ENCODE results near the gene RFNG. TPM values are rescaled to one million over a fixed set of nuclear protein-coding genes. Genes with fewer than 3 reads are reported as not detected.
A peak's percentile ranks its signal among the peaks of the same experiment; 100 is the strongest.

Gene RFNG
- total and polyA plus RNA-seq, 2 of the 13 experiments (the other 11 are each of a cell fraction or from before 2014, with no cell fraction given) = 61.4 to 64.0 TPM

- TF ChIP-seq ZNF503 (CRISPR knock-in tag; IDR thresholded peaks at IDR 0.05) (no peak), JUND (CRISPR knock-in tag; IDR thresholded peaks at IDR 0.05) (no peak), ZFP91 (CRISPR knock-in tag; IDR thresholded peaks at IDR 0.05; ENCODE audit: borderline replicate concordance) (peak; percentile 42), KLF13 (CRISPR knock-in tag; IDR thresholded peaks at IDR 0.05) (no peak), SRSF1 (optimal IDR thresholded peaks at IDR 0.05; ENCODE audit: low read depth, low read length) (no peak), HMGXB3 (CRISPR knock-in tag; IDR thresholded peaks at IDR 0.05; ENCODE audit: borderline replicate concordance) (no peak), LRRFIP1 (CRISPR knock-in tag; conservative IDR thresholded peaks at IDR 0.05) (no peak), ZSCAN29 (CRISPR knock-in tag; conservative IDR thresholded peaks at IDR 0.05) (no peak), ISX (CRISPR knock-in tag; conservative IDR thresholded peaks at IDR 0.05) (no peak), BRD4 (CRISPR knock-in tag; IDR thresholded peaks at IDR 0.05) (peak; percentile 57; the same call in 1 of the 2 replicates), MYPOP (CRISPR knock-in tag; IDR thresholded peaks at IDR 0.05) (0 out of 2 replicates have a peak, but pooled peaks have one; percentile 58), HDAC6 (IDR thresholded peaks at IDR 0.05; ENCODE audit: low read depth, low read length) (no peak), ZFP82 (CRISPR knock-in tag; IDR thresholded peaks at IDR 0.05; ENCODE audit: borderline replicate concordance) (no peak), BCL6 (CRISPR knock-in tag; IDR thresholded peaks at IDR 0.05) (0 out of 2 replicates have a peak, but pooled peaks have one; percentile 6), MEIS2 (CRISPR knock-in tag; IDR thresholded peaks at IDR 0.05) (no peak), ZNF841 (CRISPR knock-in tag; IDR thresholded peaks at IDR 0.05; ENCODE audit: borderline replicate concordance) (0 out of 2 replicates have a peak, but pooled peaks have one; percentile 23), ZNF883 (CRISPR knock-in tag; IDR thresholded peaks at IDR 0.05; ENCODE audit: not compliant biosample characterization) (peak; percentile 32)
These were observed 45.7 kb upstream of the RFNG start (continued) for GRCh38 chr17:82097184-82097918.
